BLaER1 treated with 17β-estradiol and CSF1 and Interleukin-3, amounts not matched to agents 10 nM and 100 nM (cell line): ENCODE measurements around the gene VPS13C.

Experiments used
- H3K27ac ChIP-seq, 11 experiments: shearing (Covaris generic); formaldehyde crosslinking; 2 replicates each; pipeline ENCODE4 v1.8.1; 2022
- H3K27me3 ChIP-seq, 11 experiments: shearing (Covaris generic); formaldehyde crosslinking; 2 replicates each; pipeline ENCODE4 v1.8.1; 2022
- H3K36me3 ChIP-seq, 11 experiments: shearing (Covaris generic); formaldehyde crosslinking; 2 replicates each; pipeline ENCODE4 v1.8.1; 2022
- H3K4me1 ChIP-seq, 10 experiments: shearing (Covaris generic); formaldehyde crosslinking; 2 replicates each; pipeline ENCODE4 v1.8.1; 2022
- H3K4me2 ChIP-seq, 11 experiments: shearing (Covaris generic); formaldehyde crosslinking; 2 replicates each; pipeline ENCODE4 v1.8.1; 2022
- H3K4me3 ChIP-seq, 10 experiments: shearing (Covaris generic); formaldehyde crosslinking; 2 replicates each; pipeline ENCODE4 v1.8.1; 2022
- H3K9ac ChIP-seq, 11 experiments: shearing (Covaris generic); formaldehyde crosslinking; 2 replicates each; pipeline ENCODE4 v1.8.1; 2022
- H3K9me3 ChIP-seq, 11 experiments: shearing (Covaris generic); formaldehyde crosslinking; replicated peaks in 1 of 11; 2 replicates each; pipeline ENCODE4 v1.8.1; 2022
- H4K20me1 ChIP-seq, 11 experiments: shearing (Covaris generic); formaldehyde crosslinking; 2 replicates each; pipeline ENCODE4 v1.8.1; 2022
- Cebpa-rat ChIP-seq, 11 experiments: shearing (Covaris generic); IDR thresholded peaks; 2 replicates each; pipeline ENCODE4 v1.8.1; 2022

Gene VPS13C

DNA sequence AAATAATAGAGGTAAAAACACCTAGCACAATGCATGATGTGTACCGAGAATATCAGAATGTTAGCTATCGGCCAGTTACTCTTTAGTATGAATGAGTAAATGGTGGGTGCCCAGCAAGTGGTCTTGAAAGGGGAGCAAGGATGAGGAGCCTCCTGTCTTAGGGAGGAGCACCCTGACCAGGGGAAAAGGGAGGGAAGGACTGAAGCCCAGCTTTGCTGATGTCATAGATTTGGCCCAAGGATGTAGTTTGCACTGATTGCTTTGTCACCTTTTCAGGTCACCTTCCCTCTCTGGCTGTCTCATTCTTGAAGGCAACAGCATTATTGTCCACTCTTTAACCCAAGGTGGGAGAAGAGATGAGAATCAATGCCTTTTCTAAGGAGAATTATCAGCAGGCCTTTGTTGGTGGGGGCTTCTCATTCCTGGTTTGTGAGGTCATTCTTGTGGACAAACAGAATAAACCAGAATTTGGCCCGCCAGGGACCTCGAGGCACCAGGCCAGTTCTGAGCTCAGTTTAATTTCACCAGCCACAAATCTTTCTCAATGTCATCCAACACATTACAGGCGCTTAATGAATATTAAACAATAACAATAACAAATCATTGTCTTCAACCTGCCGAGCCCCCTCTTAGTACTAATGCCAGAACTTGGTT is 231.3 kb downstream of the VPS13C start:
- Histone ChIP-seq H4K20me1 (no peaks in the 10 kb centered on the region), H3K4me3 (no peak overlapping the region), H3K36me3 (no peaks in the 10 kb centered on the region), H3K27me3 (no peaks in the 10 kb centered on the region), H3K9me3 (no peaks in the 10 kb centered on the region), H3K9ac (no peak overlapping the region), H3K27ac (peak overlapping the region in 5 of 11 experiments; percentile 73 to 86 (median 80); a peak in 4 of 22 replicates), H3K4me2 (peak overlapping the region in 6 of 11 experiments; percentile 87 to 96 (median 90); a peak in 8 of 22 replicates), H3K4me1 (peaks cover 19 to 50% (median 43%) of the 10 kb centered on the region in 10 experiments)
- TF ChIP-seq Cebpa-rat (IDR thresholded peaks at IDR 0.05), result no peak

DNA sequence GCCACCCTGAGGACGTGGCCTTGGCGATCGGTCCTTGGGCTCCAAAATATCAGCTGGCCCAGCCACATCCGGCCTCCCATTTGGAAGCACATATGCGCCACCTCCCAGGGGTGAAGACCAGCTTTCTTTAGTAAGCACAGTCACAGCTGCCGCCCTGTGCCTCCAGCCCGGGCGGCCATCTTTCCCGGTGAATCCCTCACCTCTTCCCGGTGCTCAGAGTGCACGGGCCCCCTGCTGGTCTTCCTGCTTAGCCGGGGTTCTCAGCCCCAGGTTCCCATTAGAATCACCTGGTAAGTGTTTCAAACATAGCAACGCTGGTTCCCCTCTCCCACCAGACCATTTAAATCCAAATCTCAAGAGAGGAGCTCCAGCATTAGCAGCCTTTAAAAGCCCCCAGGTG is 232.2 kb downstream of the VPS13C start:
- Histone ChIP-seq H3K4me3 (no peak overlapping the region), H3K36me3 (no peaks in the 10 kb centered on the region), H3K9ac (no peak overlapping the region), H3K4me1 (peaks cover 19 to 41% (median 34%) of the 10 kb centered on the region in 10 experiments), H3K27ac (0 out of 22 replicates have a peak overlapping the region, but pooled peaks of 2 of the 11 experiments have one; percentile 1 to 5), H3K9me3 (no peaks in the 10 kb centered on the region), H4K20me1 (no peaks in the 10 kb centered on the region), H3K4me2 (no peak overlapping the region), H3K27me3 (no peaks in the 10 kb centered on the region)
- TF ChIP-seq Cebpa-rat (IDR thresholded peaks at IDR 0.05), result no peak

DNA sequence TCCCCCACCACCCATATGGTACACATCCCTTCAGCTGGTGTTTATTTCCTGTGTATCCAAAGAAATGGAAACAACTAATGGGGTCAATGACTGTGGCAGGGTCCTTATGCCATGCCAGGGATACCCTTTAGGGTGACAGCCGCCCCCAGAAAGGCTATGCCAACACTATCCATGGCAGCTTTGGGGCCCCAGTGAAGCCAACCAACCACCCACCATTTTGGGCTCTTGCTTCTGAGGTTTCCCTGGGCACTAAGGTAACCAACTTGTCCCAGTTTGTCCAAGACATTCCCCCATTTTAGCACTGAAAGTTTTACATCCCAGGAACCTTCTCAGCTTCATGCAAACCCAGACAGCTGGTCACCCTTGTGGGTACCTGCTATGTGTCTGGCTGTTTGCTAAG is 233.1 kb downstream of the VPS13C start:
- TF ChIP-seq Cebpa-rat (IDR thresholded peaks at IDR 0.05), result no peak
- Histone ChIP-seq H3K9ac (no peak overlapping the region), H3K4me1 (peaks cover 19 to 32% (median 29%) of the 10 kb centered on the region in 10 experiments), H3K9me3 (0 out of 22 replicates have a peak, but pooled peaks cover 0 to 5% (median 0%) of the 10 kb centered on the region in 11 experiments), H3K27ac (no peak overlapping the region; a peak in 1 of 22 replicates), H3K4me3 (no peak overlapping the region), H3K36me3 (no peaks in the 10 kb centered on the region), H4K20me1 (no peaks in the 10 kb centered on the region), H3K4me2 (no peak overlapping the region), H3K27me3 (no peaks in the 10 kb centered on the region)

DNA sequence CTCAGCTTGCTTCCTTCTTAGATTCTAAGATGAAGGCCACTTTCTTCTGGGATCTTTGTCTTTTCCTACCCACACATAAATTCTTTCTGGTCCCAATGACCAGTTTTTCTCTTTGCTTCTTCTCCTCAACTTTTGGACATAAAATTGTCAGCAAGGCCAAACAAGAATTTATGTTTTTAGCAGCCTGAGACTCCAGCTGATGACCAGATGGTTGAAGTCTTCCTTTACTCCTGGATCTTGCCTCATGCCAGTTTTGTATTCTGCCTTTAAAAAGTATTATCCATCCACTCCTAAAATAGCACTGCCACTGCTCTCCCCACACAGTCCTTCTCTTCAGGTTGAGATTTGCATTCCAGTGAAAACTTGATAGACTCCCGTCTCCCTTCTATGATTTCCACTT is 236.0 kb downstream of the VPS13C start:
- no peaks in the 10 kb centered on the region for H3K27me3 ChIP-seq
- H3K36me3 ChIP-seq, result no peaks in the 10 kb centered on the region
- H3K4me3 ChIP-seq, result no peak overlapping the region
- 0 out of 22 replicates have a peak, but pooled peaks cover 0 to 5% (median 0%) of the 10 kb centered on the region in 11 experiments for H3K9me3 ChIP-seq
- H3K4me1 ChIP-seq, result peaks cover 0 to 4% (median under 1%) of the 10 kb centered on the region in 10 experiments; a peak in 8 of 20 replicates
- no peak overlapping the region for H3K27ac ChIP-seq
- no peak overlapping the region for H3K4me2 ChIP-seq
- no peak for TF ChIP-seq Cebpa-rat (IDR thresholded peaks at IDR 0.05)
- no peaks in the 10 kb centered on the region for H4K20me1 ChIP-seq
- no peak overlapping the region for H3K9ac ChIP-seq

DNA sequence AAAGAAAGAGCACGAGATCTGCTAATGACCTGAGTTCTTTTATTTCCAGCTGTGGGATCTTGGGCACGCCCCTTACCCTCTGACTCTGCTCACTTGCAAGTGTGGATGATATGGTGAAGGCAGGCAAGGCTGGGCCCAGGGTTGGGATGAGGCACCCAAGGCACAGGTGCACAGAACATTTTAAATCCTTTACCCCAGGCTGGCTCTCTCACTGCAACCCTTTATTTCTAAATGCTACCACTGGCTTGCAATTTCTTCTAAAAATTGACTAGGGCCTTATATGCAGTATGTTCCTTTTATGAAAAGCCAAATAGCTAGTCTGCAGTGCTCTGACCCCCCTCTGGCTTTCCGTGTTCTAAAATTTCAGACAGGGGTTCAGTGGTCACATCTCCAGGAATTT is 237.7 kb downstream of the VPS13C start:
- Histone ChIP-seq H3K4me3 (no peak overlapping the region), H3K9ac (no peak overlapping the region), H4K20me1 (no peaks in the 10 kb centered on the region), H3K27me3 (no peaks in the 10 kb centered on the region), H3K36me3 (no peaks in the 10 kb centered on the region), H3K9me3 (0 out of 22 replicates have a peak, but pooled peaks cover 0 to 5% (median 0%) of the 10 kb centered on the region in 11 experiments), H3K4me2 (no peak overlapping the region), H3K27ac (no peak overlapping the region), H3K4me1 (no peaks in the 10 kb centered on the region)
- TF ChIP-seq Cebpa-rat (IDR thresholded peaks at IDR 0.05), result no peak

DNA sequence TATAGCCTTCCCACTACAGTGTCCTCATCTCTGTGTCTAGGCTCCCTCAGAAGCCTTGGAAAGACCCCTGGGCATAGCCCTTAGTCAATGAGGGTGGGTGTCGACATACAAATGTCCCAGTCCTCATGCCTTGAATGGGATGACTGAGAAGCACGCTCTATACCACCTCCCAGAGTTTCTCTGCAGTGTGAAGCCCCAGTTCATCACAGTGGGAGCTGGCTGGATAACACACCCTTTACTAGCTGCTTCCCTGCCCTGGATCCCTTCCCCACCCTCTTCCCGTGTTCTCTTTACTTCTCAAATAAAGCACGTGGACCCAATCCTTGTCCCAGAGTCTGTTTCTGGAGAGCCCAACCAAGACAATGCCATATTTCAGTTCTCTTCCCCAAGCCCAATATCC is 239.3 kb downstream of the VPS13C start:
- no peak overlapping the region for H3K4me3 ChIP-seq
- no peaks in the 10 kb centered on the region for H3K36me3 ChIP-seq

DNA sequence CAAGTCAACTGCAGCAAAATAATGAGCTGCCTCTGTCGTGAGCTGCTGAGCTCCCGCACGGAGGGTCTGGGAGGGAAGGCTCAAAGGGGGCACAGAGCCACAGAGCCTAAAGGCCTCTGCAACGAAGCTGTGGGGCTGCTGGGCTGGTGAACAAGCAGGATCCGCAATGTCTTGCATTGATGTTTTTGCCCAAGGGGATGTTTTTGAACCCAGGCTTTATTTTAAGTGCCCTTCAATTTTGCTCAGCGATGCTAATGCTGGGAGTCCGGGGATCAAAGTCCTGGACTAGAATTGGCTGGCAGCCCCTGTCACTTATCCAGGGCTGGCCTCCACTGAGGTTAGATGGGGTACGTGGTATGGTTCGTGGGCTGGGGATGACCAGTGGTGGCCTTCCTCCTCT is 240.0 kb downstream of the VPS13C start:
- no peak overlapping the region for H3K27ac ChIP-seq
- H3K4me3 ChIP-seq, result no peak overlapping the region
- H3K4me2 ChIP-seq, result no peak overlapping the region
- H3K9me3 ChIP-seq, result 0 out of 22 replicates have a peak, but pooled peaks cover 0 to 5% (median 0%) of the 10 kb centered on the region in 11 experiments
- H3K36me3 ChIP-seq, result no peaks in the 10 kb centered on the region
- no peaks in the 10 kb centered on the region for H3K4me1 ChIP-seq
- no peaks in the 10 kb centered on the region for H4K20me1 ChIP-seq
- no peaks in the 10 kb centered on the region for H3K27me3 ChIP-seq
- no peak for TF ChIP-seq Cebpa-rat (IDR thresholded peaks at IDR 0.05)
- H3K9ac ChIP-seq, result no peak overlapping the region

More for the DNA sequence above, 239.3 kb downstream of the VPS13C start:
- Histone ChIP-seq H3K9me3 (0 out of 22 replicates have a peak, but pooled peaks cover 0 to 5% (median 0%) of the 10 kb centered on the region in 11 experiments), H4K20me1 (no peaks in the 10 kb centered on the region), H3K4me2 (no peak overlapping the region), H3K4me1 (no peaks in the 10 kb centered on the region), H3K9ac (no peak overlapping the region), H3K27ac (no peak overlapping the region), H3K27me3 (no peaks in the 10 kb centered on the region)
- TF ChIP-seq Cebpa-rat (IDR thresholded peaks at IDR 0.05), result no peak

DNA sequence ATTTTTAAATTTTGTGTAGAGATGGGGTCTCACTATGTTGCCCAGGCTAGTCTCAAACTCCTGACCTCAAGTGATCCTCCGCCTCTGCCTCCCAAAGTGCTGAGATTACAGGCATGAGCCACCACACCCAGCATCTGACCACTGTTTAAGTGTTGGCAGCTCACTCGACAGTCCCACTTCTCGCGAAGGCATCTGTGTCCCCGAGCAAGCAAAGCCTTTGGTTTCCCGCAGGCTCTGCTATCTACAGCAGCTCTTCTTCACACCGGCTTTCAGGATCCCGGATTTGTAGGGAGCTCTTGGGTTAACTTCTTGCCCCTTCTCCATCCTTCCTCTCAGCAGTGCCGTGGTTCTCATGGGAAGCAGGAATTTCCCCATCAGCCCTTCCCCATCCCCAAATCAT is 240.9 kb downstream of the VPS13C start:
- H3K9ac ChIP-seq, result no peak overlapping the region
- no peaks in the 10 kb centered on the region for H3K4me1 ChIP-seq
- no peaks in the 10 kb centered on the region for H3K27me3 ChIP-seq
- 0 out of 22 replicates have a peak, but pooled peaks cover 0 to 5% (median 0%) of the 10 kb centered on the region in 11 experiments for H3K9me3 ChIP-seq
- no peak overlapping the region for H3K4me3 ChIP-seq
- no peak overlapping the region for H3K4me2 ChIP-seq
- no peaks in the 10 kb centered on the region for H3K36me3 ChIP-seq
- H4K20me1 ChIP-seq, result no peaks in the 10 kb centered on the region
- no peak overlapping the region for H3K27ac ChIP-seq
- TF ChIP-seq Cebpa-rat (IDR thresholded peaks at IDR 0.05), result no peak

DNA sequence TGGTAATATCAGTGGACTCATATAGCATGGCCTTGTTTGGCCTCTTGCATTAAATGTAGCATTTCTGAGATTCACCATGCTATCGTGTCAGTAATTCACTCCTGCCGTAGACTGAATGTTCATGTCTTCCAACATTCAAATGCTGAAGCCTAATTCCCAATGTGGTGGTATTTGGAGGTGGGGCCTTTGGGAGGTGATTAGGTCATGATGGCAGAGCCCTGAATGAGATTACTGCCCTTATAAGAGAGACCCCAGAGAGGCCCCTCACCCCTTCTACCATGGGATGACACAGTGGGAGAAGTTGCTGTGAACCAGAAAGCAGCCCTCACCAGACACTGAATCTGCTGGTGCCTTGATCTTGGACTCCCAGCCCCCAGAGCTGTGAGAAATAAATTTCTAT is 241.4 kb downstream of the VPS13C start:
- Histone ChIP-seq H3K27me3 (no peaks in the 10 kb centered on the region), H3K36me3 (no peaks in the 10 kb centered on the region), H3K4me3 (no peak overlapping the region), H3K9me3 (0 out of 22 replicates have a peak, but pooled peaks cover 0 to 5% (median 0%) of the 10 kb centered on the region in 11 experiments), H3K4me1 (no peaks in the 10 kb centered on the region), H3K9ac (no peak overlapping the region), H3K4me2 (no peak overlapping the region), H4K20me1 (no peaks in the 10 kb centered on the region; a peak in 1 of 22 replicates), H3K27ac (no peak overlapping the region)
- no peak for TF ChIP-seq Cebpa-rat (IDR thresholded peaks at IDR 0.05)

DNA sequence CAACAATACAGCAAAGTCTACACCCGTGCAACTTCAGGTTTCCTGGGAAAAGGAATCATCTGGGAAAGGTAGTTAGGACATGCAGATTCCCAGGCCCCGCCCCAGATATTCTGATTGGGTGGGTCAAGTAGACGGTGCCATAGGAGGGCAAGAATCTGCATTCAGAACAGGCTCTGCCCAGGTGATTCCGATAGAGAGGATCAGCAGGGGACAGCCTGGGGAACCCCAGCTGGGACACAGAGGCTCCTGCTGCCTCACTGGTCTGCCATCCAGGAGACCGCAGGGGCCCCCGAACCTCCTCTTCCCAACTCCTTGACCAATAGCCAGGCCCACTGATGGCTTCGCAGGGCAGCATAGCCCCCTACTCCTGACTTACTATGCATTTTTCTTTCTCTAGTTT is 243.4 kb downstream of the VPS13C start:
- Histone ChIP-seq H3K4me2 (no peak overlapping the region), H3K36me3 (no peaks in the 10 kb centered on the region), H3K9ac (no peak overlapping the region), H4K20me1 (no peaks in the 10 kb centered on the region; a peak in 1 of 22 replicates), H3K27me3 (no peaks in the 10 kb centered on the region), H3K9me3 (no peaks in the 10 kb centered on the region), H3K27ac (no peak overlapping the region), H3K4me1 (no peaks in the 10 kb centered on the region), H3K4me3 (no peak overlapping the region)
- TF ChIP-seq Cebpa-rat (IDR thresholded peaks at IDR 0.05), result no peak
